GM10248 (cell line): ENCODE results near the gene AAMDC.
"Not testable (repeated sequence)": the region's sequence is repeated elsewhere in the genome, so short reads cannot be mapped to it uniquely, and the experiment has no call there.

Experiments used
- CTCF ChIA-PET: fragments of 300-600 bp; sonication (Branson Sonifier 250); formaldehyde crosslinking; extraction: SDS; loops from one replicate; lab custom pipeline; 2021; ENCODE audit warnings: antibody characterized with exemption; lab: Yijun Ruan, JAX
- POLR2A ChIA-PET: fragments of 350-650 bp; sonication (Branson Sonifier 250); formaldehyde crosslinking; extraction: SDS; loops from one replicate; lab custom pipeline; 2020; ENCODE audit warnings: antibody characterized with exemption; lab: Yijun Ruan, JAX
- DNase-seq: peaks from one replicate; pipeline ENCODE4 v3.0.0; 2012; ENCODE audit errors: extremely low spot score
- CTCF ChIP-seq: IDR thresholded peaks from 2 replicates; pipeline ENCODE4 v1.5.1; 2012; ENCODE audit warnings: mild to moderate bottlenecking, low read depth; ENCODE audit errors: extremely low read depth, missing control alignments, control extremely low read depth

The AAMDC gene

GRCh38 chr11:77814848-77815247 lies 6.1 kb upstream of the AAMDC start:
- ChIA-PET CTCF (interaction anchor here (2.0 kb wide), 1 partner anchor 13 kb away, joined by 5 read pairs; no protein-coding TSS in a partner anchor), POLR2A (no interaction called here)
- DNase-seq: no peak
- no peak for TF ChIP-seq CTCF

- DNase-seq: no peak
- no peak for TF ChIP-seq CTCF
- ChIA-PET POLR2A (no interaction called here), CTCF (interaction anchor here (2.0 kb wide), 1 partner anchor 14 kb away, joined by 5 read pairs; no protein-coding TSS in a partner anchor)
Measured at GRCh38 chr11:77815459-77815858, 5.5 kb upstream of the AAMDC start.

GRCh38 chr11:77819411-77819920 lies 1.5 kb upstream of the AAMDC start:
- DNase-seq: peak; percentile 84
- ChIA-PET CTCF (interaction anchor here (0.9 to 2.3 kb wide), 4 partner anchors 18 to 226 kb away, joined by 3 to 7 read pairs (median 4); partner anchors contain the start of gene INTS4), POLR2A (no interaction called here)
- no peak for TF ChIP-seq CTCF

GRCh38 chr11:77819921-77820564 lies 901 bp upstream of the AAMDC start:
- peak; percentile 46 for DNase-seq
- POLR2A ChIA-PET: no interaction called here
- TF ChIP-seq CTCF: no peak
- CTCF ChIA-PET: interaction anchor here (0.9 to 2.3 kb wide), 2 partner anchors 19 to 46 kb away, joined by 3 to 7 read pairs; no protein-coding TSS in a partner anchor

- peak; percentile 28 for DNase-seq
- no peak for TF ChIP-seq CTCF
- ChIA-PET CTCF (no interaction called here), POLR2A (no interaction called here)
Measured at GRCh38 chr11:77821349-77821851, 456 bp downstream of the AAMDC start.

GRCh38 chr11:77822126-77822525 lies 1.2 kb downstream of the AAMDC start:
- DNase-seq, POLR2A ChIA-PET, CTCF ChIA-PET: not testable (repeated sequence)

- ChIA-PET CTCF (no interaction called here), POLR2A (no interaction called here)
- TF ChIP-seq CTCF: no peak
- no peak for DNase-seq
Measured at GRCh38 chr11:77823775-77824174, 2.8 kb downstream of the AAMDC start.
